Measurements from ENCODE around the gene LYZ.

Gene LYZ

GRCh38 chr12:69345077-69345476, 3.1 kb upstream of the LYZ start:
- Histone ChIP-seq H3K4me1 (ENCODE audit: insufficient read depth, low read length, severe bottlenecking) (no peaks in the 10 kb centered on the region), H3K4me2 (ENCODE audit: low read length) (no peak overlapping the region), H3K27me3 (ENCODE audit: insufficient read depth, low read length) (no peaks in the 10 kb centered on the region), H2AFZ (ENCODE audit: low read length) (no peak overlapping the region), H3K9me3 (ENCODE audit: low read length) (no peaks in the 10 kb centered on the region), H3K79me2 (ENCODE audit: insufficient read depth, low read length) (no peaks in the 10 kb centered on the region), H3K27ac (ENCODE audit: low read depth, low read length, poor library complexity, severe bottlenecking) (no peak overlapping the region), H3K36me3 (ENCODE audit: insufficient read depth, low read length) (no peaks in the 10 kb centered on the region), H3F3A (ENCODE audit: insufficient read depth, low read length) (no peaks in the 10 kb centered on the region), H3K9me2 (ENCODE audit: low read depth, low read length) (no peaks in the 10 kb centered on the region), H3K9ac (ENCODE audit: low read length) (no peak overlapping the region), H4K20me1 (ENCODE audit: insufficient read depth, low read length) (no peaks in the 10 kb centered on the region), H3K4me3 (ENCODE audit: low read depth, low read length, poor library complexity, severe bottlenecking) (no peak overlapping the region)
- TF ChIP-seq EZH2 (IDR thresholded peaks at IDR 0.05; ENCODE audit: borderline replicate concordance, low read length): no peak

- H3K9me2 ChIP-seq (ENCODE audit: low read depth, low read length): no peaks in the 10 kb centered on the region
- no peaks in the 10 kb centered on the region for H3K4me1 ChIP-seq (ENCODE audit: insufficient read depth, low read length, severe bottlenecking)
- H3K27ac ChIP-seq (ENCODE audit: low read depth, low read length, poor library complexity, severe bottlenecking): no peak overlapping the region
- H2AFZ ChIP-seq (ENCODE audit: low read length): no peak overlapping the region
- H3F3A ChIP-seq (ENCODE audit: insufficient read depth, low read length): no peaks in the 10 kb centered on the region
- no peaks in the 10 kb centered on the region for H3K9me3 ChIP-seq (ENCODE audit: low read length)
- no peaks in the 10 kb centered on the region for H3K27me3 ChIP-seq (ENCODE audit: insufficient read depth, low read length)
- no peaks in the 10 kb centered on the region for H3K36me3 ChIP-seq (ENCODE audit: insufficient read depth, low read length)
- no peak overlapping the region for H3K4me3 ChIP-seq (ENCODE audit: low read depth, low read length, poor library complexity, severe bottlenecking)
- TF ChIP-seq, protein P1, sequence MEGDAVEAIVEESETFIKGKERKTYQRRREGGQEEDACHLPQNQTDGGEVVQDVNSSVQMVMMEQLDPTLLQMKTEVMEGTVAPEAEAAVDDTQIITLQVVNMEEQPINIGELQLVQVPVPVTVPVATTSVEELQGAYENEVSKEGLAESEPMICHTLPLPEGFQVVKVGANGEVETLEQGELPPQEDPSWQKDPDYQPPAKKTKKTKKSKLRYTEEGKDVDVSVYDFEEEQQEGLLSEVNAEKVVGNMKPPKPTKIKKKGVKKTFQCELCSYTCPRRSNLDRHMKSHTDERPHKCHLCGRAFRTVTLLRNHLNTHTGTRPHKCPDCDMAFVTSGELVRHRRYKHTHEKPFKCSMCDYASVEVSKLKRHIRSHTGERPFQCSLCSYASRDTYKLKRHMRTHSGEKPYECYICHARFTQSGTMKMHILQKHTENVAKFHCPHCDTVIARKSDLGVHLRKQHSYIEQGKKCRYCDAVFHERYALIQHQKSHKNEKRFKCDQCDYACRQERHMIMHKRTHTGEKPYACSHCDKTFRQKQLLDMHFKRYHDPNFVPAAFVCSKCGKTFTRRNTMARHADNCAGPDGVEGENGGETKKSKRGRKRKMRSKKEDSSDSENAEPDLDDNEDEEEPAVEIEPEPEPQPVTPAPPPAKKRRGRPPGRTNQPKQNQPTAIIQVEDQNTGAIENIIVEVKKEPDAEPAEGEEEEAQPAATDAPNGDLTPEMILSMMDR (IDR thresholded peaks at IDR 0.05; ENCODE audit: low read length): no peak
- no peaks in the 10 kb centered on the region for H3K79me2 ChIP-seq (ENCODE audit: insufficient read depth, low read length)
- H3K4me2 ChIP-seq (ENCODE audit: low read length): no peak overlapping the region
- no peak overlapping the region for H3K9ac ChIP-seq (ENCODE audit: low read length)
- H4K20me1 ChIP-seq (ENCODE audit: insufficient read depth, low read length): no peaks in the 10 kb centered on the region
Measured at GRCh38 chr12:69345742-69346141, 2.4 kb upstream of the LYZ start.

- TF ChIP-seq EZH2 (IDR thresholded peaks at IDR 0.05; ENCODE audit: borderline replicate concordance, low read length): no peak
- TF ChIP-seq, protein P1 (IDR thresholded peaks at IDR 0.05; ENCODE audit: low read length): no peak
- Histone ChIP-seq H4K20me1 (ENCODE audit: insufficient read depth, low read length) (no peaks in the 10 kb centered on the region), H3K4me3 (ENCODE audit: low read depth, low read length, poor library complexity, severe bottlenecking) (no peak overlapping the region), H3F3A (ENCODE audit: insufficient read depth, low read length) (no peaks in the 10 kb centered on the region), H3K79me2 (ENCODE audit: insufficient read depth, low read length) (no peaks in the 10 kb centered on the region), H3K9me2 (ENCODE audit: low read depth, low read length) (no peaks in the 10 kb centered on the region; the same call in 1 of the 2 replicates), H3K9me3 (ENCODE audit: low read length) (no peaks in the 10 kb centered on the region), H3K27me3 (ENCODE audit: insufficient read depth, low read length) (no peaks in the 10 kb centered on the region), H2AFZ (ENCODE audit: low read length) (no peak overlapping the region), H3K4me1 (ENCODE audit: insufficient read depth, low read length, severe bottlenecking) (no peaks in the 10 kb centered on the region), H3K27ac (ENCODE audit: low read depth, low read length, poor library complexity, severe bottlenecking) (no peak overlapping the region), H3K36me3 (ENCODE audit: insufficient read depth, low read length) (no peaks in the 10 kb centered on the region), H3K9ac (ENCODE audit: low read length) (no peak overlapping the region), H3K4me2 (ENCODE audit: low read length) (no peak overlapping the region)
Measured at GRCh38 chr12:69350002-69350626, 1.9 kb downstream of the LYZ start.

- Histone ChIP-seq H3K27me3 (ENCODE audit: insufficient read depth, low read length) (no peaks in the 10 kb centered on the region), H3K9ac (ENCODE audit: low read length) (no peak overlapping the region), H2AFZ (ENCODE audit: low read length) (no peak overlapping the region), H3K4me3 (ENCODE audit: low read depth, low read length, poor library complexity, severe bottlenecking) (no peak overlapping the region), H3K4me1 (ENCODE audit: insufficient read depth, low read length, severe bottlenecking) (no peaks in the 10 kb centered on the region), H3K36me3 (ENCODE audit: insufficient read depth, low read length) (no peaks in the 10 kb centered on the region), H4K20me1 (ENCODE audit: insufficient read depth, low read length) (no peaks in the 10 kb centered on the region), H3K27ac (ENCODE audit: low read depth, low read length, poor library complexity, severe bottlenecking) (no peak overlapping the region), H3K9me2 (ENCODE audit: low read depth, low read length) (no peaks in the 10 kb centered on the region; the same call in 1 of the 2 replicates), H3K4me2 (ENCODE audit: low read length) (no peak overlapping the region), H3K79me2 (ENCODE audit: insufficient read depth, low read length) (no peaks in the 10 kb centered on the region), H3K9me3 (ENCODE audit: low read length) (no peaks in the 10 kb centered on the region), H3F3A (ENCODE audit: insufficient read depth, low read length) (no peaks in the 10 kb centered on the region)
- no peak for TF ChIP-seq EZH2 (IDR thresholded peaks at IDR 0.05; ENCODE audit: borderline replicate concordance, low read length)
- TF ChIP-seq, protein P1 (IDR thresholded peaks at IDR 0.05; ENCODE audit: low read length): no peak
Measured at GRCh38 chr12:69350777-69351176, 2.6 kb downstream of the LYZ start.
